Activated T-helper 9 cell treated with anti-CD3 and anti-CD28 coated beads, Interleukin-2, amount 50 U/mL, for 16 hours (primary cell): ENCODE measurements around the gene SFR1.

Experiments
- DNase-seq: peaks from one replicate; pipeline ENCODE4 v3.0.0-alpha.2; 2020; ENCODE audit warnings: low read depth

Gene SFR1

DNA sequence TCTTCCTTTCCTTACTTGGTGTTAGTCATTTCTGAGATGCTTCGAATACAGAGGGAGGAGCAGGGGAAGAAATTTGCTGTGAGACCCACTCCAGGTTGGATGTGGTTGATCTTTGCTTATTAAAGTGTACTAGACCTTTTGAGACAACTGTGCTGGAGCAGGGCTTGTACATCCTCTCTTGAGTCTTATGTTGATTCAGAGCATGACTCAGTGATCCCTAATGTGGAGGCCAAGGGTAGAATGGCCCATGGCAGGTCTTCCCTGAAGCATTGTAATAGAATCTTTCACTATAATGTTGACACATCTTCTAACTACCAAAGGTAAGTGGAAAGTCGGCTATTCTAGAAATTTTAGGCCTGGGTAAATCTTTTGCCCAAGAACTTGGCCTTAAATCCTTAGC is 17.0 kb upstream of the SFR1 start:
- DNase-seq, result no peak

DNA sequence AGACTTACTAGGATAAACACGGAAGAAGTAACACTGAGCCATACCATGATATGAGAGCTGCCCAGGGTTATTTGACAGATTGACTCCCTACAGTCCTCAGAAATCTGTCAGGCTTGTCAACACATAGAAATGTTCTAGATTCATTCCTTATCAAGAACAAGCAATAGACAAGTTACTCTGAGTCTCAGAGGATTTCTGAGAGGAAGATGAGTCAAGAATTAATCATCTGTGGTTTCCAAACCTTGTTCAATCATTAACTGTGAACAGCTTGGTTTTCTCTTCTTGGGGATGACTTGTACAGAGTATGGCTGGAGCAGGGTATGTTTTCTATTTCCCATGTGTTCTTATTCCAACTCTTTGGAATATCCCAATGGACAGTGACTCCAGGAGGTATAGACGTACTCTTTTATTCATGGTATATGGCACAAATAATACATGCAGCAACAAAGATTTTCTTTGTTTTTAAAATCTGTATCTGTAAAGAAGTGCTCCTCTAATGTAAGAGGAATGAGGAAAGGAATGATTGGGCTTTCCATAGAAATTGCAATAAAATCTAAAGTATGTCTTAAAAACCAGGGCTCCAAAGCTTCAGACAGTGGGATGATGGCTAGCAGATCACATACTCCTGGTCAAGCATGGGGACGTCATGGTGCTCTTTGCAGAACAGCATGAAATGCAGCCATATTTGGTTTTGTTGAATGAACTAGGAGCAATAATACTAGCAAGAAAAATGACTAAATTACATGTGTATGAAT is 11.9 kb upstream of the SFR1 start:
- DNase-seq, result no peak

DNA sequence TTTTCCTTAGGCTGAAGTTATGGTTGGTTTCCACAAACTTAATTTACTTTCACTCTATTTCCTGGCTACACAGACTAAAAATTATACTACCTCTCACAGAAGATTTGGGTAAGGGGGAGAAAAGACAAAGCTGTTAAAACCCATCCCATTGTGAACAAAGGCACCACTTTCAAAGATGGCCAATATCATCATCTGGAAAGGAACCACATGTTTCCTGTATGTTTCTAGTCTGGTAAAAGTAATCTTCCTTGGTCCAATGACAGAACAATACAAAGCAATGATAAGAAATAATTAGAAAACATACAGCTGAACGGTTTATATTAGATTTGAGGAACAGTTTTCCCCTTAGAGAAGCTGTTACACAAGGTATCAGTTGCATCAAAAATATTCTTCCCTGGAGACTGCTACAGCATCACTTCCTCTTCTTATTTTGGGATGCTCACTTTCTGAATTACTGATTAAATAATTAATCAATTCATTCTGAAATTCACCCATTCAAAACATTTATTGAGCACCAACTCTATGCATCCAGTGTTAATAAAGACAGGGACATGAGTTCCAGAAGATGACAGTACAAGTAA is 8.5 kb upstream of the SFR1 start:
- no peak for DNase-seq

- DNase-seq, result no peak
Observed at GRCh38 chr10:104117839-104118323, 4.1 kb upstream of the SFR1 start.

DNA sequence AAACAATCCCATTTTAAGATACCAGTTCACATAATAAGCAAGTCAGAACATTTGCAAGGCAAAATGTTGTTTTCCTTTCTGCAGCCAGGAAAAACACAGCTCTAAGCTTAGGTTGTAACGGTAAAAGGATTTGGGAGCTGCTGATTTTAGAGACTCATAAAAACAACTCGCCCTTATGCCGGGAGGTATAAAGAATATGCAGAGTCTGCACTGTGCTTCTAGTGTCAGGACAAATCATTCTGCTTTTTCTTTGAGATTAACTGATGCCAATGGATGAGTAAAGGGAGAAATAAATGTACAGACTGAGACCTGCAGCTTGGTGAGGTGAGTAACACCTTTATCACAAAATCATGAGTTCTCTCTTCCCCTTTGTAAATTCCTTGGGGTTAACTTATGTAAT is 2.0 kb upstream of the SFR1 start:
- no peak for DNase-seq

DNA sequence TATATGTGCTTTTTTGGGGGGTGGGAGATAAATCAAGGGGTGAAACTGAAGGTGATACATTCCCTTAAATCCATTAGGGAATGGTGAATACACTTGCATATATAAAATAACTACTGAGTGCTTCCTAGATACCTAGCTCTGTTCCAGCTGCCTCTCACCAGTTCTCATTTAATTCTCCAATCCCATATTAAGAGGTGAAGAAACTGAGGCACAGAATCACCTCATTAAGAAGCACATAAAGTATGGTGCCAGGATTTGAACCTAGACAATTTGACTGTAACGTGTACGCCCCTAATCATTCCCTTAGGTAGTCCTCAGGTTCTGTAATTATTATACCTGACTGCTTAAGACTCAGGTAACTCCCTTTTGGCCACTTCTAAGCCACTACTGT is 1.5 kb upstream of the SFR1 start:
- DNase-seq, result no peak

- DNase-seq, result peak; percentile 73
Observed at GRCh38 chr10:104120903-104121484, 977 bp upstream of the SFR1 start.

DNA sequence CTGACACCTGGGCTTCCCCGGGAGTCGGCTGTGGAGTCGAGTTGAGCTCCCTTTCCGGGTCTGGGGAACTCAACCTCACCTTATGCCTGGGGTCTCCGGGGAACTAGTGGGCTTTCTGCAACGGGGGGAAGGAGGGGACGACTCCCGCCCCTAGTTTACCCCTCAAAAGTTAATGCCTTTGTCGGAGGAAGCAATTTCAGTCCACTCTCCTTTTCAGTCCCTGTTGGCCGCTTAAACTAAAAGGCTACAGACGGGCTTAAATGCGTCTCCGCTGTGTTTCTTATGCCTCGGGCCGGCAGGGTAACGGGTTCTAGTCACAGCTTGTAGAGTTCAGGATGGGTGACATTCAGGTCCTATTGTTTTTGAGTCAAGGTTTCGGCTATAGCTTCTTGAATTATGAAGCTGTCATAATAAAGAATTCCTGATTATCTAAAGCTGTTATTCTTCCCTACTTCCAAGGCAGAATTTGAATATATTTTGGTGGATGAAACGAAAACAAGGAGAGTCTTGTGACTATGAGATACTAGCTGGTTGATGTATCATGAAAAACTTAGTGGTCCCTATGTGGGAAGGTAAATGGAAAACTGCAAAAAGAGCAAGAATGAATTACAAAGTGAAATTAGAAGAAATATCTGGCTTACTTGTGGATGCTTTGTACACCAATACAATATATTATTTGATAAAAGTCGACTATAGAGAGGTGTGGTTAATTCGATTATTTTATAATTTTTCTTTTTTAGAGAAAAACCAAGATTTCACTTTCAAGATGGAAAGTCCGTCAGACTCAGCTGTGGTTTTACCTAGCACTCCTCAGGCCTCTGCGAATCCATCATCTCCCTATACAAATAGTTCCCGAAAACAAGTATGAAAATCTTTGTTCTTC is 495 bp downstream of the SFR1 start:
- no peak for DNase-seq

DNA sequence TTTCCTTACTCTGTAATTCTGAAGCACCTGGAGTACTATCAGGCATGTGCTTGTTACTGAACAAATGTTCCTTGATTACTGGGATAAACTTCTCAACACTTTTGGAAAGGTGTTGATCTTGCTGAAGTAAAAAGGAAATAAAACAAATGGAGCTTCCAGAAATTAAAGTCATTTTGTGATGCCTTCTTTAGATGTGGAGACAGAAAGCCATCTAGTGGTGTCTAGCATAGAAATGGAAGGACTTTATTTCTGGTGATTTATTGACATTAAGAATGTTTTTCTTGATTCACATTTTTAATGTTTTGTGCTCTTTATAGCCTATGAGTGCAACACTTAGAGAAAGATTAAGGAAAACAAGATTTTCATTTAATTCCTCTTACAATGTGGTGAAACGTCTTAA is 1.4 kb downstream of the SFR1 start:
- DNase-seq, result no peak

DNA sequence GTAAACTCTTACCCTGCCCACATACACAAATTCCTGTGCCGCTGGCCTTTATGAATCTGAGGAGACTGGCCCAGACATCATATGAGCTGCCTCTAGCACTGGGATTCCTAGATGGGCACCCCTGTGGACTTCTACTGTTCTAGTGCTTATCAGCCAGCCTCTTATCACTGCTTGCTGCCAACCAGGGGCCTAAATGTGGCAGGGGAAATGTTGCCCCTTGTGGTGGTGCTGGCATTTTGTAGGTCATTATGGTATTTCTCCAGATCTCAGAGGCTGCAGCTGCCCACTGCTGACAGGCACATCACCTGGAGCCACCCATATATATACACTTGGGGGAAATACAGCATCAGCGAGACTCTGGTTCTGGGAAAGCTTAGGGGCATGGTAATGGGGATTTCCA is 5.4 kb downstream of the SFR1 start:
- DNase-seq, result no peak

- DNase-seq, result no peak
Observed at GRCh38 chr10:104128214-104128613, 6.2 kb downstream of the SFR1 start.

GRCh38 chr10:104130041-104130440 is 8.1 kb downstream of the SFR1 start:
- no peak for DNase-seq

DNA sequence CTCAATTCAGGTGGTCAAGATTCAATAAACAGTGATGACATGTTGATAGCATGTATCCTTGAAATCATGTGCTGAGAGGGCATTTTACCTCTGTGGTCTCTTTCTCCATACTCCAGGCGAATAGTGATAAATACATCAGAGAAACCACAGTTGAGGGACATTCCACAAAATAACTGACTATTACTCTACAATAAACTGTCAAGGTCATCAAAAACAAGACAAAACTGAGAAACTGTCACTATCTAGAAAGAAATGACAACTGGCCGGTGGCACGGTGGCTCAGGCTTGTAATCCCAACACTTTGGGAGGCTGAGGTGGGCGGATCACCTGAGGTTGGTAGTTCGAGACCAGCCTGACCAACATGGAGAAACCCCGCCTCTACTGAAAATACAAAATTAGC is 16.2 kb downstream of the SFR1 start:
- DNase-seq, result no peak

- DNase-seq, result no peak
Observed at GRCh38 chr10:104139221-104139620, 17.2 kb downstream of the SFR1 start.

DNA sequence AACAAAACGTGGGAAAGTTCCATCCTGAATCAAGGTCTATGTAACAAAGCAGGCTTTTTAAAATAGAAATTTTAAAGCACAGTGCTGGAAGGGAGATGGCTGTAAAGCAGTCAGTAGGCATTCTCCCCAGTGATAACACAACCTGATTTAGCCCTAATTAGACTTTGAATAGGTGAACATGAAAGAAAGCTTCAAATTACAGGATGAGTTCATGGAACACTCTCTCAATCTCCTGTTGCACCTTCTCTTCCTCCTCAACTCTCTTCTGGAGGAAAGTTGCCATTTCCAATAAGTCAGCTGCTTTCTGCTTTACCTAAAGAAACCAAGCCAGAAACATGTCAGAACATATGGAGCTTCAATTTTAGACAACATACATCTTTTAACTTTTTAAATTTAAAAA is 20.1 kb downstream of the SFR1 start:
- no peak for DNase-seq

DNA sequence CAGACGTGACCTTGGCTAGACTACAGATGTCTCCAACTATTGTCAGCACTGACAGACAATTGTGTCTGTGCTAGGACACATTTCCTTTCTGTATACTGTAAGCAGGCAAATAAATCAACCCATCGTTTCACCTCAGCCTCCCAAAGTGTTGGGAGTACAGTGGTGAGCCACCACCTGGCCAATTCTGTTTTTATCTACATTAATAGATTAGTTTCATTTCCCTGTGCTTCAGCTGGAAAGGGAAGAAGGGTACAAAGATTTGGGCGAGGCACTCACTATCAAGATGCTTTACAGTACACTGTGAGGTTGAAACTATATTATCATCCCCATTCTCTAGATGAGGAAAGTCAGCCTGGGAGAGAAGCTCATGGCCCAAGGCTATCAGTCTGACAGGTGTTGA is 21.9 kb downstream of the SFR1 start:
- DNase-seq, result no peak

DNA sequence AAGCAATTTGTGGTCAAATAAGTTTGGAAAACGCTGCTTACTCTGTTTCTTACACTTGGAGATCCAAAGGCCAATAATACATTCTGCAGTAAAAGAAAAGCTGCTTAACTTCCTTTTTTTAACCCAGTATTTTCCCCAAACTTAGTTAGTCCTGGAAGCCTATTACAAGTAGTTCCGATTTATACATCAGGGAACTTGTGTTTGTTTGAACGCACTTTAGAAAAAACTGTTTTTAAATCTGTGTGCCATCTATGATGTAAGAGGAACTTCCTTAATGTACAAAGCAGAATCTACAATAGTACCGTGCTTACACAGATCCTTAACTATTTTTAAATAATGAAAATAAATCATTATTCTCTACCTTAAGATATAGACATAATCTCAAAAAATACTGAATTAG is 23.0 kb downstream of the SFR1 start:
- no peak for DNase-seq

DNA sequence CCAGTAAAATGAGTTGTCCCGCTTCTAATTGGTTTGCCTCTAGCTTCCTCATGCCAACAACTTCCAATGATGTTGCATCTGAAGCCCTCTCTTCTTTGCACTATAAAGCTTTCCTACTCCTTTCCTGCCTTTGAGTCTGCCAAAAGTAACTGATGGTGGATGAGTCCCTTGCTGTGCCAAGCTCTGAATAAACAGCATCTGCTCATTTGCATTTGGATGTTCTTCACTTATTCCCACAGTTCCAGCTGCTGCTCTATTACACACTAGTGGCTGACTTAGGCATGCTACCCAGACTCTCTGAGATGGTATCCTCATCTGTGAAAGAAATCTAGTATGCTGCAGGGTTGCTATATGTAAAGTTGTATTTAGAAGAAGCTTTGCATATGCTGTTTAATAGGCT is 24.9 kb downstream of the SFR1 start:
- DNase-seq, result no peak

GRCh38 chr10:104150139-104150538 is 28.2 kb downstream of the SFR1 start:
- DNase-seq, result no peak

DNA sequence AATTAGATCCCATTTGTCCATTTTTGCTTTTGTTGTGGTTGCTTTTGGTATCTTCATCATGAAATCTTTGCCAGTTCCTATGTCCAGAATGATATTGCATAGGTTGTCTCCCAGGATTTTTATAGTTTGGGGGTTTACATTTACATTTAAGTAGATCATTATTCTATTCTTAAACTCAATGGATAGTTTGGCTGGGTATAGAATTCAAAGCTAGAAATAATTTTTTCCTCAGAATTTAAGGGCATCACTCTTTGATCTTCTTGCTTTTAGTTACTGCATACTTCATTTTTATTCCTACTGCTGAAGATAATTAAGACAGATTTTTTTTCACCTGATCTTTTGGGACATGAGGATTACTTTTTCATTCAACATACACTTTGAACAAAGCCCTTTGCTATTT is 29.8 kb downstream of the SFR1 start:
- DNase-seq, result no peak

- DNase-seq, result no peak
Observed at GRCh38 chr10:104155591-104155990, 33.6 kb downstream of the SFR1 start.

- no peak for DNase-seq
Observed at GRCh38 chr10:104170610-104171254, 48.8 kb downstream of the SFR1 start.
